Measurements from ENCODE around the gene THY1.

DNA sequence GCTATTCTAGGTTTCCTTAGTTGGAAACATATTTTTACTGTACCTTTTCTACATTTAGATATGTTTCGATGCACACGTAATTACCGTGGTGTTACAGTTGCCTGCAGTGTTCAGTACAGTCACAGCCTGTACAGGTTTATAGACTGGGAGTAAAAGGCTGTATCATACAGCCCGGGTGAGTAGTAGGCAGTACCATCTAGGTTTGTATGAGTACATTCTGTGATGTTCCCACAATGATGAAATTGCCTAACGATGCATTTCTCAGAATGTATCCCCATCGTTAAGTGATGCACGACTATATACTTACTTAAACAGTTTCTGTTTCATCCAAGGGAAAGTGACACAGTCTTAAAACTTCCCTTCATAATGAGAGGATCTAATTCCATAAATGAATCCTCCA lies 13.1 kb upstream of the THY1 start:
- TF ChIP-seq, protein P1, sequence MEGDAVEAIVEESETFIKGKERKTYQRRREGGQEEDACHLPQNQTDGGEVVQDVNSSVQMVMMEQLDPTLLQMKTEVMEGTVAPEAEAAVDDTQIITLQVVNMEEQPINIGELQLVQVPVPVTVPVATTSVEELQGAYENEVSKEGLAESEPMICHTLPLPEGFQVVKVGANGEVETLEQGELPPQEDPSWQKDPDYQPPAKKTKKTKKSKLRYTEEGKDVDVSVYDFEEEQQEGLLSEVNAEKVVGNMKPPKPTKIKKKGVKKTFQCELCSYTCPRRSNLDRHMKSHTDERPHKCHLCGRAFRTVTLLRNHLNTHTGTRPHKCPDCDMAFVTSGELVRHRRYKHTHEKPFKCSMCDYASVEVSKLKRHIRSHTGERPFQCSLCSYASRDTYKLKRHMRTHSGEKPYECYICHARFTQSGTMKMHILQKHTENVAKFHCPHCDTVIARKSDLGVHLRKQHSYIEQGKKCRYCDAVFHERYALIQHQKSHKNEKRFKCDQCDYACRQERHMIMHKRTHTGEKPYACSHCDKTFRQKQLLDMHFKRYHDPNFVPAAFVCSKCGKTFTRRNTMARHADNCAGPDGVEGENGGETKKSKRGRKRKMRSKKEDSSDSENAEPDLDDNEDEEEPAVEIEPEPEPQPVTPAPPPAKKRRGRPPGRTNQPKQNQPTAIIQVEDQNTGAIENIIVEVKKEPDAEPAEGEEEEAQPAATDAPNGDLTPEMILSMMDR (IDR thresholded peaks at IDR 0.05): no peak
- TF ChIP-seq EZH2 (IDR thresholded peaks at IDR 0.05) (no peak), EZH2phosphoT487 (IDR thresholded peaks at IDR 0.05) (no peak)

All from neural progenitor cell (in vitro differentiated cells).